ENCODE data around the gene SEPHS2.

DNA sequence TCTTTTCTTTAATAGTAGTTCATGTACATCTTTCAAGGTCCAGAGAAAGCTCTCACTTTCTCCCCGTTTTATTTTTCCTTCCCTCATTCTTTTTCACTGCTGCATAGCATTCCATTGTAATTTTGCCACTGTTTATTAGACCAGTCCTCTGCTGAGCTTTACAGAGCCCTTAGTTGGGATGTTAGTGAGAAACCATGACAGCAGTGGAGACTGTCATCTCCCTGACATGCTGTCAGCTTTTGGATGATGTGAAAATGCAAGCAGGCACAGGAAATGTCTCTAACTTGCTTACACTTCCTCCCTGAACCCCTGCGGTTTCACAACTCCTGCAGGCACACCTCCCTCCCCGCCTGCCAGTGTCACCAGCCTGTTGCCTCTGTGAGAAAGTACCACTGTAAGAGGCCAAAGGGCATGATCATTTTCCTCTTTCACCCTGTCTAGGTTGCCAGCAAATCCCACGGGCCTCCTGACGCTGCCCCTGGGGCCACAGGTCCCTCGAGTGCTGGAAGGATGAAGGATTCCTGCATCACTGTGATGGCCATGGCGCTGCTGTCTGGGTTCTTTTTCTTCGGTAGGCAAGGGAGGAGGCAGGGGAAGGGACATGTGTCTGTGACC, 26.8 kb upstream of the SEPHS2 start, which contains the start of gene ITGAL:
- TF ChIP-seq CTCF (IDR thresholded peaks at IDR 0.05; ENCODE audit: control extremely low read depth in 1 of 3, insufficient read depth in 1 of 3, low read depth in 1 of 3, low read length in 3 of 3), result no peak
- TF ChIP-seq JUND (IDR thresholded peaks at IDR 0.05; ENCODE audit: low read length), result no peak
- TF ChIP-seq ZNF274 (IDR thresholded peaks at IDR 0.05; ENCODE audit: borderline replicate concordance, extremely low read depth, low read length), result no peak
- TF ChIP-seq, protein P1, sequence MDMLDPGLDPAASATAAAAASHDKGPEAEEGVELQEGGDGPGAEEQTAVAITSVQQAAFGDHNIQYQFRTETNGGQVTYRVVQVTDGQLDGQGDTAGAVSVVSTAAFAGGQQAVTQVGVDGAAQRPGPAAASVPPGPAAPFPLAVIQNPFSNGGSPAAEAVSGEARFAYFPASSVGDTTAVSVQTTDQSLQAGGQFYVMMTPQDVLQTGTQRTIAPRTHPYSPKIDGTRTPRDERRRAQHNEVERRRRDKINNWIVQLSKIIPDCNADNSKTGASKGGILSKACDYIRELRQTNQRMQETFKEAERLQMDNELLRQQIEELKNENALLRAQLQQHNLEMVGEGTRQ (IDR thresholded peaks at IDR 0.05; ENCODE audit: low read length), result no peak
- TF ChIP-seq MAFK (IDR thresholded peaks at IDR 0.05; ENCODE audit: low read depth, low read length), result no peak
- no peak for TF ChIP-seq TEAD4 (IDR thresholded peaks at IDR 0.05; ENCODE audit: low read depth, low read length)
- no peak for TF ChIP-seq EZH2 (IDR thresholded peaks at IDR 0.05; ENCODE audit: low read depth, low read length, severe bottlenecking)
- no peak for TF ChIP-seq E2F6 (IDR thresholded peaks at IDR 0.05)
- no peak for TF ChIP-seq ATF2 (IDR thresholded peaks at IDR 0.05; ENCODE audit: low read length)
- TF ChIP-seq RAD21 (IDR thresholded peaks at IDR 0.05 in 1 of 2, conservative IDR thresholded peaks at IDR 0.05 in 1 of 2; ENCODE audit: low read depth in 2 of 2, low read length in 2 of 2), result no peak
- no peak for TF ChIP-seq KDM4A (IDR thresholded peaks at IDR 0.05; ENCODE audit: low read depth, low read length, severe bottlenecking)
- TF ChIP-seq SAP30 (IDR thresholded peaks at IDR 0.05; ENCODE audit: insufficient read depth, insufficient replicate concordance, low read length), result no peak
- TF ChIP-seq EP300 (IDR thresholded peaks at IDR 0.05; ENCODE audit: borderline replicate concordance in 1 of 2, low read depth in 2 of 2, low read length in 2 of 2), result no peak
